ENCODE measurements around the gene UGT1A1. TPM values are rescaled to one million over a fixed set of nuclear protein-coding genes. Genes with fewer than 3 reads are reported as not detected.

Gene UGT1A1
- under 0.01 and 1.5 TPM in 2 replicates for total RNA-seq

DNA sequence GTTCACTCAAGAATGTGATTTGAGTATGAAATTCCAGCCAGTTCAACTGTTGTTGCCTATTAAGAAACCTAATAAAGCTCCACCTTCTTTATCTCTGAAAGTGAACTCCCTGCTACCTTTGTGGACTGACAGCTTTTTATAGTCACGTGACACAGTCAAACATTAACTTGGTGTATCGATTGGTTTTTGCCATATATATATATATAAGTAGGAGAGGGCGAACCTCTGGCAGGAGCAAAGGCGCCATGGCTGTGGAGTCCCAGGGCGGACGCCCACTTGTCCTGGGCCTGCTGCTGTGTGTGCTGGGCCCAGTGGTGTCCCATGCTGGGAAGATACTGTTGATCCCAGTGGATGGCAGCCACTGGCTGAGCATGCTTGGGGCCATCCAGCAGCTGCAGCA lies at the start of gene UGT1A1:
Gene UGT1A1, plus strand, starts transcription at position 228 of the 400 bp plus-strand sequence. Its CDS starts 18 bp downstream, at position 246.
- Histone ChIP-seq H3K4me3 (ENCODE audit: low read depth, low read length) (no peak within 1 kb of the TSS), H3K36me3 (ENCODE audit: control insufficient read depth, insufficient read depth, low read length) (peaks cover 6% of the 10 kb centered on the region), H3K27me3 (ENCODE audit: control insufficient read depth, insufficient read depth, low read length) (no peaks in the 10 kb centered on the region)
- FAIRE-seq (no peak), DNase-seq (ENCODE audit: low read depth) (no peak)
- TF ChIP-seq, protein P1, sequence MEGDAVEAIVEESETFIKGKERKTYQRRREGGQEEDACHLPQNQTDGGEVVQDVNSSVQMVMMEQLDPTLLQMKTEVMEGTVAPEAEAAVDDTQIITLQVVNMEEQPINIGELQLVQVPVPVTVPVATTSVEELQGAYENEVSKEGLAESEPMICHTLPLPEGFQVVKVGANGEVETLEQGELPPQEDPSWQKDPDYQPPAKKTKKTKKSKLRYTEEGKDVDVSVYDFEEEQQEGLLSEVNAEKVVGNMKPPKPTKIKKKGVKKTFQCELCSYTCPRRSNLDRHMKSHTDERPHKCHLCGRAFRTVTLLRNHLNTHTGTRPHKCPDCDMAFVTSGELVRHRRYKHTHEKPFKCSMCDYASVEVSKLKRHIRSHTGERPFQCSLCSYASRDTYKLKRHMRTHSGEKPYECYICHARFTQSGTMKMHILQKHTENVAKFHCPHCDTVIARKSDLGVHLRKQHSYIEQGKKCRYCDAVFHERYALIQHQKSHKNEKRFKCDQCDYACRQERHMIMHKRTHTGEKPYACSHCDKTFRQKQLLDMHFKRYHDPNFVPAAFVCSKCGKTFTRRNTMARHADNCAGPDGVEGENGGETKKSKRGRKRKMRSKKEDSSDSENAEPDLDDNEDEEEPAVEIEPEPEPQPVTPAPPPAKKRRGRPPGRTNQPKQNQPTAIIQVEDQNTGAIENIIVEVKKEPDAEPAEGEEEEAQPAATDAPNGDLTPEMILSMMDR (IDR thresholded peaks at IDR 0.05; ENCODE audit: insufficient read depth, low read length, severe bottlenecking): no peak

DNA sequence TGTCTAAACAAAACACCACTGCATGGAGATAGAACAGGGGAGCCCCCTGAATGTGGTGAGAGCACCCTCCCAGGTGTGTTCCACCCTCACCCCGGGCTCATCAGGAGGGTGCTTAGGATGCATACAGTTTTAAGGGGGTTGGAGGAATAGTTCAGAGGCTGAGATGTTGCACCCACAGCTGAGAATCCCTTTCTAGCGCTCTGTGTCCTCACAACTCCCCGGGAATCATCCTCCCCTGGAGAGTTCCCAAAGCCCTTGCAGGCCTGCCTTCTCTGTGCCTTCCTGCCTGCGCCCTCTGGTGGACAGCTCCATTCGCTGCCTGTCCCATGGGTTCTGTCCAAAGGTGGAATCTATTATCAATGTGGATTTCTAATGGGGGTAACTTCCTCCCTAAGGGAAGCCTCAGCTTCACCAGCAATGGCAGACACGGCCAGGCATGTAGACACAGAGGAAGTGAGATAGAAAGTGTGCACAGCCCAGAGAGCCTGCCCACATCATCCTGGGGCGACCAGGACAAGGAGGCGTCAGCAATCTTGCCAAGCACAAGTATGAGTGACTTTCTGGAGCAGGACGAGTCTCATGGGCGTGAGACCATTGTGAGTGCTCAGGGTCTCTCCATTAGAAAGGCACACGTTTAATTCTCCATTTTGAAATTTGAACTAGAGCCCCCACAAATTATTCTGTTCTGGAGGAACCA lies 48.6 kb upstream of the UGT1A1 start:
- Histone ChIP-seq H3K27me3 (ENCODE audit: control insufficient read depth, insufficient read depth, low read length) (no peaks in the 10 kb centered on the region), H3K36me3 (ENCODE audit: control insufficient read depth, insufficient read depth, low read length) (peaks cover 6% of the 10 kb centered on the region), H3K4me3 (ENCODE audit: low read depth, low read length) (no peak overlapping the region)
- FAIRE-seq (peak; percentile 88), DNase-seq (ENCODE audit: low read depth) (peak; percentile 60)
- TF ChIP-seq, protein P1 (IDR thresholded peaks at IDR 0.05; ENCODE audit: insufficient read depth, low read length, severe bottlenecking): peak; percentile 88

DNA sequence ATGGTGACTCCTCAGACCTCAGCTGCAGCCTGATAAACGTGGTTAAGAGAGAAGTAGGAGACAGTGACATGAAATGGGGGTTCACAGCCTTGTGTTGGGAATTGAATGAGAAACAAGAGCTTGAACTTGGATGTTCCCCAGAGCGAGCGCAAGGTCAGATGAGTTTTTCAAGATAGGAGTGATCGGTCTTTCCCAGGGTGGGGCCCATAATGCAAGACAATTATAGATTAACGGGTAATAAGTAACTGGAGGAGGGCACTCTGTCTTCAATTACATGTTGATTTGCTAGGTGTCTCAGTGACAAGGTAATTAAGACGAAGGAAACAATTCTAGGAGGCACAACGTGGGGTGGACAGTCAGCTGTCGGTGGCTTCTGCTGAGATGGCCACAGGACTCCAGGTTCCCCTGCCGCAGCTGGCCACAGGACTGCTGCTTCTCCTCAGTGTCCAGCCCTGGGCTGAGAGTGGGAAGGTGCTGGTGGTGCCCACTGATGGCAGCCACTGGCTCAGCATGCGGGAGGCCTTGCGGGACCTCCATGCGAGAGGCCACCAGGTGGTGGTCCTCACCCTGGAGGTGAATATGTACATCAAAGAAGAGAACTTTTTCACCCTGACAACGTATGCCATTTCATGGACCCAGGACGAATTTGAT lies 47.3 kb upstream of the UGT1A1 start, which contains the start of gene UGT1A5:
Gene UGT1A5, plus strand, starts transcription at position 297 of the 651 bp plus-strand sequence. Its CDS starts 85 bp downstream, at position 382.
- no peak for FAIRE-seq
- no peak within 1 kb of the TSS for H3K4me3 ChIP-seq (ENCODE audit: low read depth, low read length)
- no peak for DNase-seq (ENCODE audit: low read depth)
- H3K27me3 ChIP-seq (ENCODE audit: control insufficient read depth, insufficient read depth, low read length): no peaks in the 10 kb centered on the region
- TF ChIP-seq, protein P1 (IDR thresholded peaks at IDR 0.05; ENCODE audit: insufficient read depth, low read length, severe bottlenecking): no peak
- peaks cover 8% of the 10 kb centered on the region for H3K36me3 ChIP-seq (ENCODE audit: control insufficient read depth, insufficient read depth, low read length)

DNA sequence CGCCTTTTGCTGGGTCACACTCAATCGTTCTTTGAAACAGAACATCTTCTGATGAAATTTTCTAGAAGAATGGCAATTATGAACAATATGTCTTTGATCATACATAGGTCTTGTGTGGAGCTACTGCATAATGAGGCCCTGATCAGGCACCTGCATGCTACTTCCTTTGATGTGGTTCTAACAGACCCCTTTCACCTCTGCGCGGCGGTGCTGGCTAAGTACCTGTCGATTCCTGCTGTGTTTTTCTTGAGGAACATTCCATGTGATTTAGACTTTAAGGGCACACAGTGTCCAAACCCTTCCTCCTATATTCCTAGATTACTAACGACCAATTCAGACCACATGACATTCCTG lies 46.8 kb upstream of the UGT1A1 start:
- Histone ChIP-seq H3K36me3 (ENCODE audit: control insufficient read depth, insufficient read depth, low read length) (peaks cover 9% of the 10 kb centered on the region), H3K4me3 (ENCODE audit: low read depth, low read length) (no peak overlapping the region), H3K27me3 (ENCODE audit: control insufficient read depth, insufficient read depth, low read length) (no peaks in the 10 kb centered on the region)
- FAIRE-seq: no peak
- TF ChIP-seq, protein P1 (IDR thresholded peaks at IDR 0.05; ENCODE audit: insufficient read depth, low read length, severe bottlenecking): no peak
- DNase-seq (ENCODE audit: low read depth): no peak

DNA sequence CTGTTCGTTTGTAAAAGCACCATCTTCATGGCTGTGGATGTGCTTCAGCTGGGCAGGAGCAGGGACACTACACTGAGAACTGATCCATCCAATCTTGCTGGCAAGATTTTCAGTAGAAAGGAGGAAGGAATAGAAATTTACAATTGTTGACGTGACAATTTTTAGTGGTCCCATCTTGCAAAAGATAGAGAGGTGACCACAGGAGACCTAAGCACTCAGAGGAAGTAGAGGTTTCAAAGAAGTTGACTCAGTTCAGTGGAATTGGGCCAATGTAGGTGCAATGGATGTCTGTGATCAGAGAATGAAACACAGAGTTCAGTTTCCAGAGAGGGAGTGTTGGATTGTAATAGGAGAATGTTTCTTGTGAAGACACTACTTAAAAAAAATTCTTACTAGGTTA lies 45.9 kb upstream of the UGT1A1 start:
- H3K36me3 ChIP-seq (ENCODE audit: control insufficient read depth, insufficient read depth, low read length): peaks cover 8% of the 10 kb centered on the region

More for the DNA sequence above, 45.9 kb upstream of the UGT1A1 start:
- TF ChIP-seq, protein P1 (IDR thresholded peaks at IDR 0.05; ENCODE audit: insufficient read depth, low read length, severe bottlenecking): no peak
- FAIRE-seq (no peak), DNase-seq (ENCODE audit: low read depth) (no peak)
- Histone ChIP-seq H3K4me3 (ENCODE audit: low read depth, low read length) (no peak overlapping the region), H3K27me3 (ENCODE audit: control insufficient read depth, insufficient read depth, low read length) (no peaks in the 10 kb centered on the region)

Data from bronchial epithelial cell (primary cell).